Raji (cell line): ENCODE results near the gene CACNA2D2.

Experiments
- POLR2A ChIP-seq: IDR thresholded peaks from 2 replicates; pipeline ENCODE4 v1.6.1; 2011; ENCODE audit warnings: low read depth, low read length, control low read depth; ENCODE audit not compliant: insufficient read depth

Gene CACNA2D2

DNA sequence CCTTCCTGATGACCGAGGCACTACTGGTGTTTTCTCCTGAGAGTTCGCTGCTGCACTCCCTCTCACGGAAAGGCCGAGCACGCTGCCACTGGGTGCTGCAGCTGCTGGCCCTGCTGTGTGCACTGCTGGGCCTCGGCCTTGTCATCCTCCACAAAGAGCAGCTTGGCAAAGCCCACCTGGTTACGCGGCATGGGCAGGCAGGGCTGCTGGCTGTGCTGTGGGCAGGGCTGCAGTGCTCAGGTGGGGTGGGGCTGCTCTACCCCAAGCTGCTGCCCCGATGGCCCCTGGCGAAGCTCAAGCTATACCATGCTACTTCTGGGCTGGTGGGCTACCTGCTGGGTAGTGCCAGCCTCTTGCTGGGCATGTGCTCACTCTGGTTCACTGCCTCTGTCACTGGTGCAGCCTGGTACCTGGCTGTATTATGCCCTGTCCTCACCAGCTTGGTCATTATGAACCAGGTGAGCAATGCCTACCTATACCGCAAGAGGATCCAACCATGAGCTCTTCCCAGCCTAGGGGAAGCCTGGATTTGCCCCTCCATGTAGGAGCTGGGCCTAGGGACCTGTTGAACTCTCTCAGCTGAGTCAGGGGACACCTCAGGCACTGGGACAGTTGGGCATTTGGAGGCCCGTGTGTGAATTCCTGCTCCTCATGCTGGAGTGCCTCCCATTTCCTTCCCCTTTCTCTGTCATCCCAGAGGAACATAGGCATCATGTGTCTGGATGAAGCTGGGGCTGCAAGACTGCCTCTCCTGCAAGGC lies 150.0 kb downstream of the CACNA2D2 start:
- no peak for TF ChIP-seq POLR2A

DNA sequence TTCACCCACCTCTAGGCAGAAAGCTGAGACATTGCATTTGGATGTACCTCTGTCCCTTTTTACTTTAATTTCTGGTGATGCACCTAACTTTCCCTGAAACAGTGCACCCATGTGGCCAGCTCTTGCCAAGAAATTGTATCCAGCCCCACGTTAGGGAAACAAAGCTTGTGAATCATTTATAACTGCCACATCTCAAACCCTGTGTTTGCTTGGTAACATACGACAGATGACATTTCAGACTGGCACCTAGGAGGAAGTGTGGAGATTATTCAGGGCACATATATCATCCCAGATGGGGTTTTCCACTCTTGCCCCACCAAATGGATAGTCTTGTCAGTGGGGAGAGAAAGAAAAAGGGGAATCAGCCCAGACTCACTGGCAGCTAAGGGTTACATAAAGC lies 150.7 kb downstream of the CACNA2D2 start:
- no peak for TF ChIP-seq POLR2A

DNA sequence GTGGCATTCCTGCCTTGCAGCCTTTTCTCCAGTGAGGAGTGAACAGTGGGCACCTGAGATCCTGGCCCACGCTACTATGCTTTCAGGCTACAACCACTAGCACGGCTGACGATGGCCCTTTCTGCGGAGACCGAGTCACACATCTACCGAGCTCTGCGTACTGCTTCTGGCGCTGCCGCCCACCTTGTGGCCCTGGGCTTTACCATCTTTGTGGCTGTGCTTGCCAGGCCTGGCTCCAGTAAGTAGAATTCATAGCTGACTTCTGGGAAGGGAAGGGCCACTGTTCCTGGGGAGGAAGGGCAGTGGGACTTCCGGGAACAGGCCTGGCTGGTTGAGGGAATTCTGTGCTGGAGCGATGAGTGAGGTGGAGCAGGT lies 152.1 kb downstream of the CACNA2D2 start:
- no peak for TF ChIP-seq POLR2A

DNA sequence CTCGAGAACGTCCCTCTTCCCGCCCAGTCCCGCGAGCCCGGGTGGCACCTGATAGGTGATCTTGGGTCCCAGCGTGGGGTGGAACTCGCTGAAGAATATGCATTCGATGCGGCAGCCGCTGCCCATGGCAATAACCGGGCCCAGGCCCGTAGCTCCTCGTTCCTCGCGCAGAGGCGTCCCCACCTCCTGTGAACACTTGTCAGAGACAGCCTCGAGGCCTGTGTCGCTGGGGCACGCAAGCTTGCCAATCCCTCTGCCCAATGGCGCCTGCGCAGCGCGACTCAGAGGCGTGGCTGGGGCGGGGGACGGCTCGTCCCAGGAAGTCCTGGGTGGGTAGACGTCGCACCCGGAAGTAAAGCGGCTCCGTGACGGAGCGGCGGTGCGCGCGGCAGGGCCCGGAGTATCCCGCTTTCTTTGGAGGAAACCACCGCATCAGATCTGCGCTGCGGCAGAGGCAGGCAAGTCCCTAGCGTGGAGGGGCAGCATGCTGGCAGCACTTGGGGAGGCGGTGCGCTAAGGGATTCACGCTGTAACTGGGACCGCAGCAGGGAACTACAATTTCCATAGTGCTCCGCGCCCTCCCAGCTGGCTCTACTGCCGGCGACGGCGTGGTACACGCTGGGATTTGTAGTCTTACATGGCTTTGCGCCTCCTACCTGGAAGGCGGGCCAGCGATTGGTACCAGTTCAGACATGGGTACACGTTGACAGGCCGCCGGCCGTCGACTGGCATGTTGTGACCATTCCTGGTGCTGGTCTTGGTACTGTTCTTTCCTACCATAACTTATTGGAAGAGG lies 152.7 kb downstream of the CACNA2D2 start, which contains the start of the genes CYB561D2 and NPRL2:
CYB561D2 (plus strand) TSS at position 336 of the 796 bp plus-strand sequence. CDS start 572 bp downstream, outside the sequence.
NPRL2 (minus strand) TSS at position 249 of the 796 bp plus-strand sequence; CDS start at position 126, 123 bp downstream.
- peak; percentile 99 for TF ChIP-seq POLR2A

DNA sequence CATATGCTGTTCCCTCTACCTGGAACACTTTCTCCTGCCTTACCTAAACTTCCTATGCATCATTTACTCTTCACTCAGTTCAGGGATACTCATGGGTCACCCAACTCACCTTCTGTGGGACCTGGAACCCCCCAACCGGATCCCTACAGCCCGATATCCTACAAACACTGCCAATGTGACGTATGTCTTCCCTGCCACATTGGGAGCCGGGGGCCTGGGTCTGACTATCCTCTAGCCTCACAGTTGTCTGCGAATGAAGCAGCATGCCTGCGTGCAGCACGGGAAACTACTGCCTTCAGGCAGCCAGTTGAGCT lies 153.3 kb downstream of the CACNA2D2 start:
- no peak for TF ChIP-seq POLR2A

DNA sequence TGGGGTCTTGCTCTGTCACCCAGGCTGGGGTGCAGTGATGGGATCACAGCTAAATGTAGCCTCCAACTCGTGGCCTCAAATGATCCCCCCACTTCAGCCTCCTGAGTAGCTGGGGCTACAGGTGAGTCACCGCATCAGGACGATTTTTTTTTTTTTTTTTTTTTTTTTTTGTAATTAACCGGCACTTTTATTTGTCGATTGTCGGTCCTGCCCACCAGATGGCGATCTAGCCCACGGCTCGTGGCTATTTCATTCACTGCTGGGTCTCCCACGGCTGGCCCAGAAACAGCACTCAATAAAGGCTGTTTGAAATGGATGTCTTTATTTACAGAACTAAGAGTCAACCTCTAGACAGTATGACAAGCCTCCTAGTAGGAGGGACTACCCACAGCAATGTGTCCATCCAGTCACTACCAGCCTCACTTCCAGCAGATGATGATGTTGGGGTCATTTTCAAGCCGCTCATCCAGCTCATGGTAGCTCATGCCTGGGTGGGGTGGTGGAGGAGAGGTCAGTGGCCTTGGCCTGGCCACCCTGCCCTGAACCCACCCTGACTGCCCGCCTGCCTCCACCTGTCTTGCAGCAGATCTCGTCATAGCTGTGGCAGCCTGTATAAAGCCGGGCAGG lies 156.1 kb downstream of the CACNA2D2 start:
- TF ChIP-seq POLR2A = no peak

DNA sequence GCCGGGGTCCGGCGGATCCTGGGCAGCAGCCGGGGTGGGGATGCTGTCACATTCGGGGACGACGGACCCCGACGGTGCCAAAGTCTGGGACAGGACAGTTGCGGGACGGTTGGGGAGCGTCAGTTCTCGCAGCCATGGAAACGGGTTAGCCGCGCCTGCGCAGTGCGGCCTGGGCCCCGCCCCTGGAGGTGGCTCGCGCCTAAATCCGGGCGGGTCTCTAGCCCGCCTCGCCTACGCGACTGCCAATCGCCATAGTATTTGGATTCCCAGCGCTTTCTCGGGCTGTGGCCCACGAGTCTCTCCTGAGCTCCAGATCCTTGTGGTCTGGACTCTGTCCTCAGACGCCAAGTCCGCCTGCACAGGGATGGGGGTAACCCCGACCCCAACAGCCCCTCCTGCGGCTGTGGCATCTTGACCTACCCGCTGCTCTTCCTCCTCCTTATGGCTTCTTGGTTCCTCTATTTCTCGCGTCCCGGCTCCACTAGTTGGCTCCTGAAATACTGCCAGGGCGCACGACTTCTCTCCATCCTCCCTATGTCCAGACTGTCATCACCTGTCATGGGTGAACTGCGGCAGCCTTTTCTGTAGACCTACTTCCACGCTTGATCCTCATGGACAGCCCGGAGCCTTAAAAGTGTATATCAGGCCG lies 157.7 kb downstream of the CACNA2D2 start, which contains the start of gene ZMYND10:
ZMYND10 (minus strand) TSS at position 147 of the 649 bp plus-strand sequence. CDS start 153 bp downstream, outside the sequence.
- 0 out of 2 replicates have a peak, but pooled peaks have one; percentile 10 for TF ChIP-seq POLR2A

DNA sequence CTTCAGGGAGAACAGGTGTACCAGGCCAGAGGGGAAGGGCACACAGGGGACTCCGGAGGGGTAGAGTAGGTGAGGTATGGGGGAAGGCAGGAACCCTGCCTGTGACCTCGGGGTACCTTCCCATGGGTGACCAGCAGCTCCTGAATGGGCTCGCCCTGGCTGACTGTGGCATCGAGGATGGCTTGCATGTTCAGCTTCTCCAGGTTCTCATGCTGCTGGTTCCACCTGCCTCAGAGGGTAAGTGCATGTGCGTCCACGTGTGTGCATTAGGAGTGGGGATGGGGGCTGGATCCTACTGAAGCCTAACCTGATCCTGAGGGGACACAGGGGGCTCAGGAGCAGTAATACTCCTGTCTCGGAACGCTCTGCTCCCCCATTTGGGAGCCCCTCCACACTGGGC lies 158.4 kb downstream of the CACNA2D2 start:
- TF ChIP-seq POLR2A = no peak

DNA sequence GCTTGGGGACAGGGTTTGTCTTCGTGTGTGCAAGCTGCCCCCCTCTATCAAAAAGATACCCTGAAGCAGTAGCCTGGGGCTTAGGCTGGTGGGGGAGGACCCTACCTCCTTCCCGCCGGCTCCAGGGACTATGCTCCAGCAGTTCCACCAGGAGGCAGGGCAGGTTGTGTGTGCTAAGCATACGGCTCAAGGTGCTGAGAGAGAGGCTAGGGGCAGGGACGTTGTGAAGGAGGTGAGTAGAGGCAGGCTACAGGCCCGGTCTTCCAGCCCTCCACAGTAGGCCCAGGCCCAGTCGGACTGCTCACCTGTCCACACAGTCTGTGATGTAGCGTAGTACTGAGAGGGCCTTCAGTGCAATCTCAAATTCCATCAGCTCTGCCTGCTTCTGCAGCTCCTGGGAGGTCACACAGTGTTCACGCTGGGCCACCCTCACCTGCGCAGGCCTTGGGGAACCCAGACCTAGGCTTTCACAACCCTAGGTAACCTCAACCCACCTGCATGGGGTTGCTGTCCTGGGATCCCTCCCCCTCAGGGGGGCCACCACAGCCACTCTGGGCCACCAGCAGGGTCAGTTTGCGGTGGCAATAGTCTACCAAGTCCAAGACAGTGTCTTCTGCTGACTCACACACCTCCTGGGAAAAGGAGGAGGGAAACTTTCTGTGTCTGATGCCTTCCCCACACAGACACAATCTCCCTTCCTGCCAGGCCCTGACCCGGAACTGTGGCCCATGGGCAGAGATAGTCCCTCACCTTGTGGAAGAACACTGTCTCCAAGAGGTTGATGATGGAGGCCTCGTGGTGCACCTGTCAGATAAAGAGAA lies 160.4 kb downstream of the CACNA2D2 start:
- no peak for TF ChIP-seq POLR2A

DNA sequence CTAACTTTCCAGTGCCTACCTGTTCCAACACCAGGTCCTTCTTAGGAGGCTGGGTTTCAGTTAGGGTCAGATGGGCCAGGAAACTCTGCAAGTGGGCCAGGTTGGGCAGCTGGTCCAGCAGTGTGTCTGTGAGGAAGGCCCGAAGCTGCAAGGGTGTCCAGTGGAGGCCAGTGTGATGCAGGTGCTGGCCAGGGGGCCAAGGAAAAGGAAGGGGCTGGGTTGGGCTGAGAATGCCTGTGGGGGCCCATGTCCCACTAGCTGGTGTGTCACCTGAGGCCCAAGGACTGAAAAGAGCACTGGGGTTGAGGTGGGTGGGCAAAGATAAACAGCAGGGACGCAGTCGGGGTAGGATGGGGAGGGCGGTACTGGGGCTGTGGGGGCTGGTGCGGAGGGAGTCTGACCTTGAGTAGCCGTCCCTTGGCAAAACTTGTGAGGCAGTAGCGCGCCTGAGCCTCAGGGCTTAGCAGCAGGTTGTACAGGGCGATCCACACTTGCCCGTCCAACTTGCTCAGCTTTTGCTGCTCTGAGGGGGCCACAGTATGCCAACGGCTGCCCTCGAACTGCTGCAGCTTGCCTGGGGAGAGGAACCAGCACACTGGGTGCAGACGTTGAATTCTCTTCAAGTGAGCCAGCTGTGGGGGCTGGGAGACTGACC lies 161.3 kb downstream of the CACNA2D2 start:
- no peak for TF ChIP-seq POLR2A

DNA sequence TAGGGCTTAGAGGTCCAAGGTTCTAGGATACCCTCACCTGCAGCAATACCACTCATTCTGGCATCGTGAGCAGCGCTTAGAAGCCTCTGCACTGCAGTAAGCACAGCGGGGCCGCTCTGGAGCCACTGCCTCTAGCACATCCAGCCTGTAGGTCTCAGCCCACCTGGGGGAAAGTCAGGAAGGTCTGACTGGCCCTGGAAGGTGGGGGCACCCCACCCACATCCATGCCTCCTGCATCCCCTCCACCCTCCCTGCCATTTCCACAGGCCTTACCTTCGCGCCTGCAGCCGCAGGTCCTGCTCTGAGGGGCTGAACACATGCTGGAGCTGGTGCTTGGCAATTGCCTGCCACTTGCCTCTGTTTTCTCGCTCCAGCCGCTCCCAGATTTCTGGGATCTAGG lies 161.9 kb downstream of the CACNA2D2 start:
- no peak for TF ChIP-seq POLR2A

DNA sequence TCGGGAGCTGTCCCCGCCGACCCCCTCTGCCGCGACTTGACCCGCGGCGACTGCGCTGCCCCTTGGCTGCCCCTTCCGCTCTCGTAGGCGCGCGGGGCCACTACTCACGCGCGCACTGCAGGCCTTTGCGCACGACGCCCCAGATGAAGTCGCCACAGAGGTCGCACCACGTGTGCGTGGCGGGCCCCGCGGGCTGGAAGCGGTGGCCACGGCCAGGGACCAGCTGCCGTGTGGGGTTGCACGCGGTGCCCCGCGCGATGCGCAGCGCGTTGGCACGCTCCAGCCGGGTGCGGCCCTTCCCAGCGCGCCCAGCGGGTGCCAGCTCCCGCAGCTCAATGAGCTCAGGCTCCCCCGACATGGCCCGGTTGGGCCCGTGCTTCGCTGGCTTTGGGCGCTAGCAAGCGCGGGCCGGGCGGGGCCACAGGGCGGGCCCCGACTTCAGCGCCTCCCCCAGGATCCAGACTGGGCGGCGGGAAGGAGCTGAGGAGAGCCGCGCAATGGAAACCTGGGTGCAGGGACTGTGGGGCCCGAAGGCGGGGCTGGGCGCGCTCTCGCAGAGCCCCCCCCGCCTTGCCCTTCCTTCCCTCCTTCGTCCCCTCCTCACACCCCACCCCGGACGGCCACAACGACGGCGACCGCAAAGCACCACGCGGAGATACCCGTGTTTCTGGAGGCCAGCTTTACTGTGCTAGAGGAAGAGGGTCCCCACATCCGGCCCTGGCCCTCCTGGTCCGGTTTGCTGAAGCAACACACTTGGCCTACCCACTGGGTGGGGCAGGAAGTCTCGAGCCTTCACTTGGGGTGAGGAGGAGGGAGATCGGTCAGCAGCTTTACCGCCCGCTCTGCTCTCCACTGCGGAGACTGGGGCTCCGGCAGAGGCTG lies 162.7 kb downstream of the CACNA2D2 start, which contains the start of gene RASSF1:
RASSF1 (minus strand) TSS at position 389 of the 882 bp plus-strand sequence; CDS start at position 358, 31 bp downstream.
- TF ChIP-seq POLR2A = 0 out of 2 replicates have a peak, but pooled peaks have one; percentile 27

DNA sequence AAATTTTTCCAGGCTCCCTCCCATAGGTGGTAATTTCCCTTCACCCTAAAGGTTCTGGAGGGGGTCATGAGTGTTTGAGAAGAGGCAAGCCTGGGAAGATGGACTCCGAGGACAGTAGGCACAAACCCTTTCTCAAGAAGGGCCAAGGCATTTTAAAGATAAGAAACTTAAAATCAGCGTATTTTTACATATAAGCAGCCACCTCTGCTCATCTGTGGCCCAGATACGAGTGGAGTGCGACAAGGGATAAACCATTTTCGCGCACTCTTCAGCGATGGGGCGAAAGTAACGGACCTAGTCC lies 163.3 kb downstream of the CACNA2D2 start:
- TF ChIP-seq POLR2A = no peak

DNA sequence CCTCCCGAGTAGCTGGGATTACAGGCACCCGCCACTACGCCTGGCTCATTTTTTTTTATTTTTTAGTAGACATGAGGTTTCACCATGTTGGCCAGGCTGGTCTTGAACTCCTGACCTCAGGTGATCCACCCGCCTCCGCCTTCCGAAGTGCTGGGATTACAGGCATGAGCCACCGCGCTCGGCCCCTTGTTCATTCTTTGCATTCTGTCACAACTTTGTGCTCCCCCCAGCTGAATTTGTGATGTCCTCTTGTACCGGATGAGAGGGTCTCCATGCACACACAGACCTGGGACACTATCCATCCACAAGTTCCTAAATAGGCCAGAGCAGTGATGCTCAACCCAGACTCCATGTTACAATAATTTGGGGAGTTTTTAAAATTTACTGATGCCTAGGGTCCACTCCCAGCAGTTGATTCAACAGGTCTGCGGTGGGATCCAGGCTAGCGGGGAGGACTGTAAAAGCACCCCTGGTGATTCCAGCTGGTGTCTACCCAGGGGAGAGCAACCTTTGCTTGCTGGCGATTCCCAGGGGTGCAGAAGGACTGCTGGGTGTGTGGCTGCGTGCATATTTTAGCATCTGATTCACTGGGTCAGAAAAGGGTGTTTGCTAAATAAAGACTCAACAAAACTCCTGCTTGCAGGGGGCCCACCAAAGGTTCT lies 163.8 kb downstream of the CACNA2D2 start:
- no peak for TF ChIP-seq POLR2A
